Measurements from ENCODE around the gene LYZL6.

Gene LYZL6

GRCh38 chr17:35890774-35891155 lies 52.7 kb downstream of the LYZL6 start:
- TF ChIP-seq REST (IDR thresholded peaks at IDR 0.05; ENCODE audit: insufficient read depth in 1 of 2, low read depth in 2 of 2, low read length in 2 of 2): no peak
- no peak for TF ChIP-seq POLR2AphosphoS5 (IDR thresholded peaks at IDR 0.05; ENCODE audit: low read depth, low read length)
- TF ChIP-seq TAF1 (IDR thresholded peaks at IDR 0.05; ENCODE audit: borderline replicate concordance, insufficient read depth, low read length): no peak
- TF ChIP-seq FOXP2 (optimal IDR thresholded peaks at IDR 0.05; ENCODE audit: borderline replicate concordance, extremely low read depth, extremely low read length, insufficient read depth): no peak
- no peak for TF ChIP-seq SIN3A (IDR thresholded peaks at IDR 0.05; ENCODE audit: borderline replicate concordance, insufficient read depth, low read length)

GRCh38 chr17:35889818-35890773 lies 53.4 kb downstream of the LYZL6 start:
- TF ChIP-seq POLR2AphosphoS5 (IDR thresholded peaks at IDR 0.05; ENCODE audit: low read depth, low read length) (no peak), FOXP2 (optimal IDR thresholded peaks at IDR 0.05; ENCODE audit: borderline replicate concordance, extremely low read depth, extremely low read length, insufficient read depth) (no peak), SIN3A (IDR thresholded peaks at IDR 0.05; ENCODE audit: borderline replicate concordance, insufficient read depth, low read length) (no peak), TAF1 (IDR thresholded peaks at IDR 0.05; ENCODE audit: borderline replicate concordance, insufficient read depth, low read length) (no peak), REST (IDR thresholded peaks at IDR 0.05; ENCODE audit: insufficient read depth in 1 of 2, low read depth in 2 of 2, low read length in 2 of 2) (no peak)

GRCh38 chr17:35889241-35889640 lies 54.3 kb downstream of the LYZL6 start:
- TF ChIP-seq SIN3A (IDR thresholded peaks at IDR 0.05; ENCODE audit: borderline replicate concordance, insufficient read depth, low read length) (no peak), FOXP2 (optimal IDR thresholded peaks at IDR 0.05; ENCODE audit: borderline replicate concordance, extremely low read depth, extremely low read length, insufficient read depth) (no peak), TAF1 (IDR thresholded peaks at IDR 0.05; ENCODE audit: borderline replicate concordance, insufficient read depth, low read length) (no peak), REST (IDR thresholded peaks at IDR 0.05; ENCODE audit: insufficient read depth in 1 of 2, low read depth in 2 of 2, low read length in 2 of 2) (no peak), POLR2AphosphoS5 (IDR thresholded peaks at IDR 0.05; ENCODE audit: low read depth, low read length) (no peak)

All from PFSK-1 (cell line).